ENCODE data around the gene L3HYPDH. TPM values are rescaled to one million over a fixed set of nuclear protein-coding genes. Genes with fewer than 3 reads are reported as not detected.

Gene L3HYPDH
- total and polyA plus RNA-seq, 2 of the 13 experiments (the other 11 are each of a cell fraction or from before 2014, with no cell fraction given) = 30.5 to 36.6 TPM

GRCh38 chr14:59510001-59510400, 25.8 kb upstream of the L3HYPDH start:
- in situ Hi-C loops (cut with HindIII; ENCODE audit: extremely low pct_ligation_motif_present, low pct_unique_long_range_greater_than_20kb) (loop anchor here (25.0 kb wide), 1 partner anchor 677 kb away; no protein-coding TSS in a partner anchor), intact Hi-C loops (cut with micrococcal nuclease; ENCODE audit: unreplicated experiment) (no loop called here)
- CTCF ChIA-PET (ENCODE audit: low intra/inter-chr PET ratio, low total read pairs) = no interaction called here
- WGBS (ENCODE audit: low lambda C conversion rate) = 56% methylated on average over 2 of the region's 2 CpGs
- FAIRE-seq = no peak
- no peak overlapping the region for H3K9ac ChIP-seq (ENCODE audit: insufficient read depth, low read depth, low read length)
- H3K4me1 ChIP-seq (ENCODE audit: insufficient read depth, low read length) = peaks cover 30% of the 10 kb centered on the region
- TF ChIP-seq PHF5A (CRISPR knock-in tag; IDR thresholded peaks at IDR 0.05; ENCODE audit: low read depth, unreplicated experiment) = no peak
- no peak for TF ChIP-seq MATR3 (CRISPR knock-in tag; IDR thresholded peaks at IDR 0.05)
- TF ChIP-seq RNF2 (conservative IDR thresholded peaks at IDR 0.05; ENCODE audit: low read depth) = no peak
- TF ChIP-seq, protein P1, sequence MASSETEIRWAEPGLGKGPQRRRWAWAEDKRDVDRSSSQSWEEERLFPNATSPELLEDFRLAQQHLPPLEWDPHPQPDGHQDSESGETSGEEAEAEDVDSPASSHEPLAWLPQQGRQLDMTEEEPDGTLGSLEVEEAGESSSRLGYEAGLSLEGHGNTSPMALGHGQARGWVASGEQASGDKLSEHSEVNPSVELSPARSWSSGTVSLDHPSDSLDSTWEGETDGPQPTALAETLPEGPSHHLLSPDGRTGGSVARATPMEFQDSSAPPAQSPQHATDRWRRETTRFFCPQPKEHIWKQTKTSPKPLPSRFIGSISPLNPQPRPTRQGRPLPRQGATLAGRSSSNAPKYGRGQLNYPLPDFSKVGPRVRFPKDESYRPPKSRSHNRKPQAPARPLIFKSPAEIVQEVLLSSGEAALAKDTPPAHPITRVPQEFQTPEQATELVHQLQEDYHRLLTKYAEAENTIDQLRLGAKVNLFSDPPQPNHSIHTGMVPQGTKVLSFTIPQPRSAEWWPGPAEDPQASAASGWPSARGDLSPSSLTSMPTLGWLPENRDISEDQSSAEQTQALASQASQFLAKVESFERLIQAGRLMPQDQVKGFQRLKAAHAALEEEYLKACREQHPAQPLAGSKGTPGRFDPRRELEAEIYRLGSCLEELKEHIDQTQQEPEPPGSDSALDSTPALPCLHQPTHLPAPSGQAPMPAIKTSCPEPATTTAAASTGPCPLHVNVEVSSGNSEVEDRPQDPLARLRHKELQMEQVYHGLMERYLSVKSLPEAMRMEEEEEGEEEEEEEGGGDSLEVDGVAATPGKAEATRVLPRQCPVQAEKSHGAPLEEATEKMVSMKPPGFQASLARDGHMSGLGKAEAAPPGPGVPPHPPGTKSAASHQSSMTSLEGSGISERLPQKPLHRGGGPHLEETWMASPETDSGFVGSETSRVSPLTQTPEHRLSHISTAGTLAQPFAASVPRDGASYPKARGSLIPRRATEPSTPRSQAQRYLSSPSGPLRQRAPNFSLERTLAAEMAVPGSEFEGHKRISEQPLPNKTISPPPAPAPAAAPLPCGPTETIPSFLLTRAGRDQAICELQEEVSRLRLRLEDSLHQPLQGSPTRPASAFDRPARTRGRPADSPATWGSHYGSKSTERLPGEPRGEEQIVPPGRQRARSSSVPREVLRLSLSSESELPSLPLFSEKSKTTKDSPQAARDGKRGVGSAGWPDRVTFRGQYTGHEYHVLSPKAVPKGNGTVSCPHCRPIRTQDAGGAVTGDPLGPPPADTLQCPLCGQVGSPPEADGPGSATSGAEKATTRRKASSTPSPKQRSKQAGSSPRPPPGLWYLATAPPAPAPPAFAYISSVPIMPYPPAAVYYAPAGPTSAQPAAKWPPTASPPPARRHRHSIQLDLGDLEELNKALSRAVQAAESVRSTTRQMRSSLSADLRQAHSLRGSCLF (CRISPR knock-in tag; IDR thresholded peaks at IDR 0.05; ENCODE audit: borderline replicate concordance) = no peak
- TF ChIP-seq RBAK (CRISPR knock-in tag; IDR thresholded peaks at IDR 0.05) = no peak
- no peak for TF ChIP-seq PRMT3 (CRISPR knock-in tag; IDR thresholded peaks at IDR 0.05; ENCODE audit: borderline replicate concordance, low read depth)
- TF ChIP-seq ZBTB39 (CRISPR knock-in tag; IDR thresholded peaks at IDR 0.05) = no peak
- TF ChIP-seq ZNF160 (CRISPR knock-in tag; IDR thresholded peaks at IDR 0.05) = no peak
- H3K9me3 ChIP-seq (ENCODE audit: low read length) = no peaks in the 10 kb centered on the region
- POLR2A ChIA-PET = no interaction called here
- H3K27me3 ChIP-seq (ENCODE audit: control insufficient read depth in 1 of 2, insufficient read depth in 2 of 2, low read length in 2 of 2) = no peaks in the 10 kb centered on the region
- H3K27ac ChIP-seq (ENCODE audit: extremely low read length, insufficient read depth, low read length) = no peak overlapping the region
- no peak for ATAC-seq
- H3K79me2 ChIP-seq (ENCODE audit: insufficient read depth, low read length) = no peaks in the 10 kb centered on the region
- BruUV-seq (replicated peaks) = no TSS peak
- no peaks in the 10 kb centered on the region for H3K36me3 ChIP-seq (replicated peaks in 1 of 2; ENCODE audit: control insufficient read depth in 1 of 2, insufficient read depth in 2 of 2, low read length in 2 of 2)
- H2AFZ ChIP-seq (ENCODE audit: low read length) = no peak overlapping the region
- no peak for DNase-seq (ENCODE audit: low spot score)
- no peak overlapping the region for H3K4me3 ChIP-seq (replicated peaks in 1 of 3; ENCODE audit: insufficient read depth in 1 of 3, low read depth in 2 of 3, low read length in 3 of 3)
- H4K20me1 ChIP-seq (ENCODE audit: insufficient read depth, low read length) = no peaks in the 10 kb centered on the region
- no peak overlapping the region for H3K4me2 ChIP-seq (ENCODE audit: low read depth, low read length)
